ENCODE results near the gene MPC1L. TPM values are rescaled to one million over a fixed set of nuclear protein-coding genes. Genes with fewer than 3 reads are reported as not detected.
"Not testable (repeated sequence)": the region's sequence is repeated elsewhere in the genome, so short reads cannot be mapped to it uniquely, and the experiment has no call there.

MPC1L gene
- total RNA-seq (2012; rRNA removed): not detected in 2 replicates

- peaks cover 7% of the 10 kb centered on the region for H3K36me3 ChIP-seq (ENCODE audit: insufficient read depth, low read length)
- H3K4me3 ChIP-seq (ENCODE audit: low read length): no peak within 1 kb of the TSS
- no peaks in the 10 kb centered on the region for H3K9me3 ChIP-seq (replicated peaks; ENCODE audit: low read length)
- no peak within 1 kb of the TSS for H3K9ac ChIP-seq (ENCODE audit: low read depth, low read length)
- no peak within 1 kb of the TSS for H3K4me2 ChIP-seq (ENCODE audit: low read length)
- H3K4me1 ChIP-seq (ENCODE audit: control insufficient read depth, insufficient read depth, low read length): no peaks in the 10 kb centered on the region
- H3K27me3 ChIP-seq (ENCODE audit: control insufficient read depth, insufficient read depth, low read length): peaks cover 7% of the 10 kb centered on the region
These were observed at the start of gene MPC1L for GRCh38 chrX:40623139-40623536. TSS of gene MPC1L (plus strand) at chrX:40623428. CDS start at chrX:40623566, 138 bp downstream.

- no peak overlapping the region for H3K4me2 ChIP-seq (ENCODE audit: low read length)
- no peak overlapping the region for H3K9ac ChIP-seq (ENCODE audit: low read depth, low read length)
- H3K4me3 ChIP-seq (ENCODE audit: low read length): no peak overlapping the region
- H3K27me3 ChIP-seq (ENCODE audit: control insufficient read depth, insufficient read depth, low read length): peaks cover 43% of the 10 kb centered on the region
- H3K36me3 ChIP-seq (ENCODE audit: insufficient read depth, low read length): no peaks in the 10 kb centered on the region
- no peaks in the 10 kb centered on the region for H3K4me1 ChIP-seq (ENCODE audit: control insufficient read depth, insufficient read depth, low read length)
- H3K9me3 ChIP-seq (replicated peaks; ENCODE audit: low read length): no peaks in the 10 kb centered on the region
These were observed 49.5 kb upstream of the MPC1L start for GRCh38 chrX:40573763-40574162.

DNA sequence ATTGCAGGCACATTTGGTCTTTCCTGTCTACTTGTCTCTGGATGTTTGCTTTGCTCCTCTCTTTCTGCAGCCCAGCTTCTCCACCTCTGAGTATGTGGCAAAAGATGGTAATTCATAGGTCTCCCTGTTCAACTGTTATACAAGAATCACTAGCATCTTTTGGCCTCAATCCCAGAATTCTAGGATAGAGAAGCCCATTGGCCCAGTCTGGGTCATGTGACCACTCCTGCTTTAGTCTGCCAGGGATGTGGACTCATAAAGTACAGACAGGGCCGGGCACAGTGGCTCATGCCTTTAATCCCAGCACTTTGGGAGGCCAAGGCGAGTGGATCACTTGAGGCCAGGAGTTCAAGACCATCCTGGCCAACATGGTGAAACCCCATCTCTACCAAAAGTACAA is 47.8 kb upstream of the MPC1L start:
- H3K36me3 ChIP-seq (ENCODE audit: insufficient read depth, low read length); H3K4me1 ChIP-seq (ENCODE audit: control insufficient read depth, insufficient read depth, low read length); H3K4me2 ChIP-seq (ENCODE audit: low read length); H3K4me3 ChIP-seq (ENCODE audit: low read length); H3K9me3 ChIP-seq (replicated peaks; ENCODE audit: low read length); H3K9ac ChIP-seq (ENCODE audit: low read depth, low read length): not testable (repeated sequence)
- peaks cover 33% of the 10 kb centered on the region for H3K27me3 ChIP-seq (ENCODE audit: control insufficient read depth, insufficient read depth, low read length)

DNA sequence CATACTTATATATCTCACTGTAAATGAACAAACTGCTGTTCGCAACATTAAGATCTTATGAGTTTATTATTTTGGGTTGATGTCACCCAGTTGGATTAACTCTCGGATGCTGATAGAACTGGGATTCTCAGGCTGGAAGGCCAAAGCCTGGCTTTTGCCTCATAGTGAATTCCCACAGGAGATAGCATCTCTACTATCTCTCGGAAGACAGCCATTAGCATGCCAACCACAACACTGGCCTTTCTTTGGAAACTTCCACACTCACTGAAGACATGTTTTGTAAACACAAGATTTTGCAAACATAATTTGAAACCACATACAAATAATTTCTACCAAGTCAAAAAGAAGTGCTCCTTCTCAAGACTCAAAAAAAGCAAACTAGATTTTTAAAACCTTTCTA is 46.9 kb upstream of the MPC1L start:
- Histone ChIP-seq H3K4me2 (ENCODE audit: low read length) (no peak overlapping the region), H3K9me3 (replicated peaks; ENCODE audit: low read length) (no peaks in the 10 kb centered on the region), H3K9ac (ENCODE audit: low read depth, low read length) (no peak overlapping the region), H3K4me3 (ENCODE audit: low read length) (no peak overlapping the region), H3K4me1 (ENCODE audit: control insufficient read depth, insufficient read depth, low read length) (no peaks in the 10 kb centered on the region), H3K36me3 (ENCODE audit: insufficient read depth, low read length) (no peaks in the 10 kb centered on the region), H3K27me3 (ENCODE audit: control insufficient read depth, insufficient read depth, low read length) (peaks cover 26% of the 10 kb centered on the region)

DNA sequence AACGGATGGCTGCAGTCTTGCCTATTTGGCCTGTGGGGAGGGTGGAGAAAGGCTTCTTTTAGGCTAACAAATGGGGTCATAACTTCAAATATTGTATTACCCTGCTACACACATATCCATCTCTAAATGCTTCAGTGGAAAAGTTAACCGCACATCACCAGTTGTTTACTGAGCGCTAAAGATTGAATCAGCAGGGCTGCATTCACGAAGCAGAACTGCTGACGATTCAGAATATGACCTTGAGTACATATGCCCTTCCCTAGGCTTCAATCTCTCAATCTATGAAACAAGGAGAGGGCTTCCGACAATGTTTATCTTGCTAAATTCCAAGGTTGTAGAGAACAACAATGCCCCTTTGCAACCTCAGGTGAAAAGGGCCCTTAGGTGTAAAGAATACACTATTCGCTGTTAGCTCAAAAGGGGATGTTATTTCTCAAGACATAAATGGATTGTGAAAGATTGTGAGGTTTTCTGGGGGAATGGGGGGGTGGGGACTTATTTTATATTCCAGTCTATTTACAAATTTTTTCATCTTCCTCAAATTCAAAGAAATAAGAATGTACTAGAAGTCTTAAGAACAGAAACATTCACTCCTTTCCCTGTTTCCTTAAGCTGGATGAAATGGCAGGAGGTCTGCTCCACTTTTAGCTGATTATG is 45.1 kb upstream of the MPC1L start:
- no peak overlapping the region for H3K4me3 ChIP-seq (ENCODE audit: low read length)
- peaks cover 18% of the 10 kb centered on the region for H3K27me3 ChIP-seq (ENCODE audit: control insufficient read depth, insufficient read depth, low read length)
- H3K9me3 ChIP-seq (replicated peaks; ENCODE audit: low read length): no peaks in the 10 kb centered on the region
- H3K36me3 ChIP-seq (ENCODE audit: insufficient read depth, low read length): no peaks in the 10 kb centered on the region
- peaks cover 6% of the 10 kb centered on the region for H3K4me1 ChIP-seq (ENCODE audit: control insufficient read depth, insufficient read depth, low read length)
- no peak overlapping the region for H3K9ac ChIP-seq (ENCODE audit: low read depth, low read length)
- no peak overlapping the region for H3K4me2 ChIP-seq (ENCODE audit: low read length)

GRCh38 chrX:40579141-40579540 is 44.1 kb upstream of the MPC1L start:
- no peak overlapping the region for H3K4me2 ChIP-seq (ENCODE audit: low read length)
- H3K4me3 ChIP-seq (ENCODE audit: low read length): no peak overlapping the region
- H3K9me3 ChIP-seq (replicated peaks; ENCODE audit: low read length): no peaks in the 10 kb centered on the region
- peaks cover 24% of the 10 kb centered on the region for H3K27me3 ChIP-seq (ENCODE audit: control insufficient read depth, insufficient read depth, low read length)
- peaks cover 6% of the 10 kb centered on the region for H3K4me1 ChIP-seq (ENCODE audit: control insufficient read depth, insufficient read depth, low read length)
- no peak overlapping the region for H3K9ac ChIP-seq (ENCODE audit: low read depth, low read length)
- no peaks in the 10 kb centered on the region for H3K36me3 ChIP-seq (ENCODE audit: insufficient read depth, low read length)

- peaks cover 24% of the 10 kb centered on the region for H3K27me3 ChIP-seq (ENCODE audit: control insufficient read depth, insufficient read depth, low read length)
- peak overlapping the region; percentile 99 for H3K4me3 ChIP-seq (ENCODE audit: low read length)
- peak overlapping the region; percentile 77 for H3K9ac ChIP-seq (ENCODE audit: low read depth, low read length)
- no peaks in the 10 kb centered on the region for H3K36me3 ChIP-seq (ENCODE audit: insufficient read depth, low read length)
- no peaks in the 10 kb centered on the region for H3K9me3 ChIP-seq (replicated peaks; ENCODE audit: low read length)
- peaks cover 6% of the 10 kb centered on the region for H3K4me1 ChIP-seq (ENCODE audit: control insufficient read depth, insufficient read depth, low read length)
- peak overlapping the region; percentile 78 for H3K4me2 ChIP-seq (ENCODE audit: low read length)
These were observed 43.2 kb upstream of the MPC1L start for GRCh38 chrX:40579900-40580536.

GRCh38 chrX:40580537-40581335 is 42.5 kb upstream of the MPC1L start, which contains the start of gene ATP6AP2:
TSS of gene ATP6AP2 (plus strand) at chrX:40580970. CDS start at chrX:40581066, 96 bp downstream.
- Histone ChIP-seq H3K4me3 (ENCODE audit: low read length) (peak within 1 kb of the TSS; percentile 99), H3K4me1 (ENCODE audit: control insufficient read depth, insufficient read depth, low read length) (peaks cover 6% of the 10 kb centered on the region), H3K4me2 (ENCODE audit: low read length) (peak within 1 kb of the TSS; percentile 78), H3K36me3 (ENCODE audit: insufficient read depth, low read length) (no peaks in the 10 kb centered on the region), H3K9ac (ENCODE audit: low read depth, low read length) (peak within 1 kb of the TSS; percentile 77), H3K27me3 (ENCODE audit: control insufficient read depth, insufficient read depth, low read length) (peaks cover 24% of the 10 kb centered on the region), H3K9me3 (replicated peaks; ENCODE audit: low read length) (no peaks in the 10 kb centered on the region)

DNA sequence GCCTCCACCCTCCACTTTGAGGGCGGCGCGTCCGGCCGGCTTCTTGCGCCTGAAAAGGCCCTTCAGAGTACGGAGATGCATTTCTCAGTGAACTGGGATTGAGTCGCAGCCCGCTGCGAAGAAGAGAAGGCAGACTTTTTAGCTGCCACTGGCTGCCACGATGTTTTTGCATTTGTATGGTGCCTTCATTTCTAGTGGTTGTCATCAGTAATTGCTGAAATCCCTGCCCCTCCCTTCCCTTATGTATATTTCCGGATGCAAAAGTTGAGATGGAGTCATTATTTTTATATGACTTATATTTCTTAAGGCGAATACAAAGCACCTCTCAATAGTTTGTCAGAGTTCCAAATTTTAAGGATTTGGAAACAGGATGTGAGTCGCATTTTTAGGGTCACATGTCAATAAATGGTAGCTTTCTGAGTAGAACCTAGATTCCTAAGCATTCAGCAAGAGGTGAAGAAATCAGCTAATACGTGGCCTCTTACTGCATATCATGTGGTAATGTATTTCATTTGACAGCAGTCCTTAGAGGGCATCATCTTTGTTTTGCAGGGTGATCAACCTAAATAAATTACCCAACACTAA is 41.8 kb upstream of the MPC1L start:
- Histone ChIP-seq H3K9me3 (replicated peaks; ENCODE audit: low read length) (no peaks in the 10 kb centered on the region), H3K27me3 (ENCODE audit: control insufficient read depth, insufficient read depth, low read length) (peaks cover 28% of the 10 kb centered on the region), H3K4me3 (ENCODE audit: low read length) (peak overlapping the region; percentile 99), H3K4me1 (ENCODE audit: control insufficient read depth, insufficient read depth, low read length) (peaks cover 6% of the 10 kb centered on the region), H3K4me2 (ENCODE audit: low read length) (peak overlapping the region; percentile 77), H3K36me3 (ENCODE audit: insufficient read depth, low read length) (no peaks in the 10 kb centered on the region), H3K9ac (ENCODE audit: low read depth, low read length) (peak overlapping the region; percentile 77)

- Histone ChIP-seq H3K4me2 (ENCODE audit: low read length) (peak overlapping the region; percentile 77), H3K9ac (ENCODE audit: low read depth, low read length) (peak overlapping the region; percentile 77), H3K27me3 (ENCODE audit: control insufficient read depth, insufficient read depth, low read length) (peaks cover 28% of the 10 kb centered on the region)
- not testable (repeated sequence) for H3K9me3 ChIP-seq (replicated peaks; ENCODE audit: low read length); H3K36me3 ChIP-seq (ENCODE audit: insufficient read depth, low read length); H3K4me3 ChIP-seq (ENCODE audit: low read length); H3K4me1 ChIP-seq (ENCODE audit: control insufficient read depth, insufficient read depth, low read length)
These were observed 41.0 kb upstream of the MPC1L start for GRCh38 chrX:40582178-40582577.

GRCh38 chrX:40582811-40583210 is 40.4 kb upstream of the MPC1L start:
- Histone ChIP-seq H3K9me3 (replicated peaks; ENCODE audit: low read length) (no peaks in the 10 kb centered on the region), H3K27me3 (ENCODE audit: control insufficient read depth, insufficient read depth, low read length) (peaks cover 22% of the 10 kb centered on the region), H3K4me1 (ENCODE audit: control insufficient read depth, insufficient read depth, low read length) (peaks cover 6% of the 10 kb centered on the region), H3K36me3 (ENCODE audit: insufficient read depth, low read length) (no peaks in the 10 kb centered on the region), H3K9ac (ENCODE audit: low read depth, low read length) (no peak overlapping the region), H3K4me2 (ENCODE audit: low read length) (no peak overlapping the region), H3K4me3 (ENCODE audit: low read length) (no peak overlapping the region)

Data from skeletal muscle satellite cell (primary cell).